SHP77 treated with DMSO at 0.1 percent for 48 hours (cell line): ENCODE results near the gene CACNA1B.

Experiments
- DNase-seq: peaks from one replicate; lab custom pipeline; 2025; lab: John Stamatoyannopoulos, UW

Gene CACNA1B

DNA sequence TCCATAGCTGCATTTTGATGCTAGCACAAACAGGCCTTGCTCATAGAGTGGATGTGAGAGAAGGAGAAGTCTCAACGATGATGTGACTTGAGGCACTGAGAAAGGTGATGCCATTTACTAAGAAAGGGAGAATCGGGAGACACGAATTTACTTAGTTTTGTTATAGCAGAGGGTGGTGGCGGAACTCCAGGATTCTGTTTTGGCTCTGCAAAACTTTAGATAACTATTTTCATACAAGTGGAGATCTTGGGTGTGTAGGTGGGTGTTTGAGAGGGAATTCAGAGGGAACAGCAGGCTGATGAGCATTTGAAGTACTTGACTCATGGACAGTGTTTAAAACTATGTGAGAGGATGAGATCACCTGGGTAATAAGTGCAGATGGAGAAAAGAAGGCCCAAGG lies 43.2 kb downstream of the CACNA1B start:
- DNase-seq: no peak

DNA sequence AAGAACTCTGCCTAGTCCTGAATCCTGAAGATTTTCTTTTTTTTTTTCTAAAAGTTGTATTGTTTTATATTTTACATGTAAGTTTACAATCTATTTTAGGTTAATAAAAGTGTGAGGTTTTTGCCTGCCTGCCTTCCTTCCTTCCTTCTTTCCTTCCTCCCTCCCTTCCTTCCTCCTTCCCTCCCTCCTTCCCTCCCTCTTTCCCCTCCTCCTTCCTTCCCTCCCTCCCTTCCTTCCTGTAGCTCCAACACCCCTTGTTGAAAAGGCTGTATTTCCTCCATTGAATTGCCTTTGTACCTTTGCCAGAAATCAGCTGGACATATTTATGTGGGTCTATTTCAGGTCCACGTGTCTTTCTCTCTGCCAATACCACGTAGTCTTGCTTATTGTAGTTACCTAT lies 46.6 kb downstream of the CACNA1B start:
- DNase-seq: no peak

DNA sequence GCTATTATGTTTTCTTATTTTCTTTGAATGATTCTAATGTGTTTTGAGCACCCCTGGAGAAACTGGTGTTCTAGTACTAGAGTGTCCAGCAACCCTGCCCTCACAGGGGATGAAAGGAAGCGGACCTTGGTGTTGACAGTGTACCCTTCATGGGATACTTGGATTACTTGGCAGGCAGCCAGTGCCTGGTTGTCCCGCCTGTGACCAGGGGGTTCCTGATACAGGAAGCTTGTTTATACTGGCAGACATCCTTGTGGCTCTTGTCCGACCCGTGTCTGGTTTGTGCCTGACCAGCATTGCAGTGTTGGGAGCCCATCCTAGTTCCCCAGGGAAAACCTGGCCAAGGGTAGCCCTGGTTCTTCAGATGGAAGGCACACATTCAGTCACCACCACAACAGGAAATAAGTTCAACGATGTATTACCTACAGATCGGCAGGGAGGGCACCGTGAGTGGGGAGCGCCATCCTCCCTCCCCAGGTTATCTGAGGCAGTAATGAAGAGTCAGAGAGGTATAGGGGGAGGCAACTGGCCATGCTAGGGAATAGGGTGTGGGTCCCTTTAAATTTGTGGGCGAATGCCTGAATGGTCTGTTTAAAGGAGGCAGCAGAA lies 47.3 kb downstream of the CACNA1B start:
- no peak for DNase-seq

DNA sequence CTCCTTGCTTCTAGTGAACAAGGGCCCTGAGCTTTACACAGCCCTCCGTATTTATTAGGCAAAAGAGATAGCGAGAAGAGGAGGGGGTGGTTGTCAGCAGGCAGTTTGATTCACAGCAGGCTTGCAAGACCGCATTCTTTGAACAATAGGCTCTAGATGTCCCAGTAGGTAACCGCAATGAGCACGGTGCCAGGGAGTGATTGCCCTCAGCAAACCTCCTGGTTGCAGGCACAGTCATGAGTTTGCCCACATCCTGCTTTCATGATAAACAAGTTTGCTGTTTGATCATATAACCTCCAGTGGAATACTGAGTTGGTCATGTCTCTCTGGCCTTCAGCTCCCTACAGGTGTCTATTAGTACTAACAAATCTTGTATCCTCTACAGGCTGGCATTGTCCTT lies 66.1 kb downstream of the CACNA1B start:
- DNase-seq: no peak

DNA sequence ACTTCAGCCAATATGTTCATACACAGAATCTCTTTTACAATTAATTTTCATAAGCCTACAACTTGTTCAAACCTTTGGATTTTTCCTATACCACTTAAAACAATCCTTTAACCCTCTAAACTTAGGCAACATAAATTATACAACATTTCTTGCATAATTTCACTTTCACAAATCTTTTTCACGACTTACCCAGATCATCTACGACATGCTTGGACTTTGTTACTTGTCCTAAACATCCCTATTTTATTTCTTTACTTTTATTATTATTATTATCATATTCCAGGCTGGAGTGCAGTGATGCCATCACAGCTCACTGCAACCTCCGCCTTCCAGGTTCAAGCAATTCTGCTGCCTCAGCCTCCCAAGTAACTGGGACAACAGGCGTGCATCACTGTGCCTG lies 68.0 kb downstream of the CACNA1B start:
- no peak for DNase-seq

DNA sequence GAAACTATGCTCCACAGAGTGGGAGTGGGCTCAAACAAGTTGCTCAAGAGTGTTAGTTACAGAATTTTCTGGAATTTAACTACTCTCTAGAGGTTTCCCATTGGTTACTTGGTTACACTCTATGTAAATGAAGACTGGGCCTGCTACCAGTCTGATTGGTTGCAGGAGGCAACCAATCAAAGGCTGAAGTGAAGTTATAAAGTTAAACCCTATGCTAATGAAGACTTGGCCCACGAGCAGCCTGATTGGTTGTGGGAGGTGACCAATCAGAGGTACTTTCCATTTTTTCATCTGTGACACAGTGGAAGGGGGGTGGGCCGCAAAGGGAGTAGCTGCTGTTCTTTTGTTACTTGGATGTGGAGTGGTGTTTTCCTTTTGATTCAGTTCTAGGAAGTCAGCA lies 69.4 kb downstream of the CACNA1B start:
- no peak for DNase-seq

DNA sequence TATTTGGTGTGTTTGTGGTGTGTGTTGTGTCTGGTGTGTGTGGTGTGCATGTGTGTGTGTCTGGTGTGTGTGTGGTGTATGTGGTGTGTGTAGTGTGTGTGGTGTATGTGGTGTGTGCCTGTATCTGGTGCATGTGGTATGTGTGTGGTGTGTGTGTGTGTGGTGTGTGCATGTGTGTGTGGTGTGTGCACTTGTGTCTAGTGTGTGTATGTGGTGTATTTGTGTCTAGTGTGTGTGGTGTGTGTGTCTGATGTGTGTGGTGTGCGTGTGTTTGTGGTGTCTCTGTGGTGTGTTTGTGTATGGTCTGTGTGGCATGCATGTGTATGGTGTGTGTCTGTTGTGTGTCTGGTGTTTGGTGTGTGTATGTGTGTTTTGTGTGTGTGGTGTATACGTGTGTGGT lies 71.1 kb downstream of the CACNA1B start:
- no peak for DNase-seq

DNA sequence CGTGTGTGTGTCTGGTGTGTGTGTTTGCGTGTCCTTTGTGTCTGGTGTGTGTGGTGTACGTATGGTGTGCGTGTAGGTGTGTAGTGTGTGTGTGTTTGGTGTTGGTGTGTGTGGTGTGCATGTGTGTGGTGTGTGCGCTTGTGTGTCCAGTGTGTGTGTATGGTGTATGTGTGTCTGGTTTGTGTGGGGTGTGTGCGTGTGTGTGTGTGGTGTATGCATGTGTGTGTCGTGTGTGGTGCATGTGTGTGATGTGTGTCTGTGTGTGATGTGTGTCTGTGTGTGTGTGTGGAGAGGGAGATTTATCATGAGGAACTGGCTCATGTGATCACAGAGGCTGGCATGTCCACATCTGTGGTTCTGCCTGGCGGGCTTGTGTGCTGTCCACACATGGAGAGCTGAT lies 71.7 kb downstream of the CACNA1B start:
- DNase-seq: no peak

DNA sequence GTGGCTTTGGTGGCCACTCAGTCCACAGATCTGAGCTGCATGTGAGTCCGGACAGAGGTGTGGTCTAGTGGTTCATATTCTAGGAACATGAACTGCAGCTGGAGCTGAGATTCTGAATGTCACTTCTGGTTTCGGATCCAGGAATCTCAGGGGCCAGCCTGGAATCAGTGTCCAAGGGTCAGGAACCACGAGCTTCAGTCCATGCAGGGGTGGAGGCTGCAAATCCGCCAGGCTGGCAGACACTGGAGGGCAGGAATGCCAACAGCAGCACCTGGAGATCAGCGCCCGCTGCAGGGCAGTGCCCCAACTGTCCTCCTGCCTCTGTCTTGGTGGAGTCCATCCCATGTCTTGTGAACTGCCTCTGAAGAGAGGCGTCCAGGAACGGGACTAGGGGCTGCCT lies 73.5 kb downstream of the CACNA1B start:
- DNase-seq: no peak

DNA sequence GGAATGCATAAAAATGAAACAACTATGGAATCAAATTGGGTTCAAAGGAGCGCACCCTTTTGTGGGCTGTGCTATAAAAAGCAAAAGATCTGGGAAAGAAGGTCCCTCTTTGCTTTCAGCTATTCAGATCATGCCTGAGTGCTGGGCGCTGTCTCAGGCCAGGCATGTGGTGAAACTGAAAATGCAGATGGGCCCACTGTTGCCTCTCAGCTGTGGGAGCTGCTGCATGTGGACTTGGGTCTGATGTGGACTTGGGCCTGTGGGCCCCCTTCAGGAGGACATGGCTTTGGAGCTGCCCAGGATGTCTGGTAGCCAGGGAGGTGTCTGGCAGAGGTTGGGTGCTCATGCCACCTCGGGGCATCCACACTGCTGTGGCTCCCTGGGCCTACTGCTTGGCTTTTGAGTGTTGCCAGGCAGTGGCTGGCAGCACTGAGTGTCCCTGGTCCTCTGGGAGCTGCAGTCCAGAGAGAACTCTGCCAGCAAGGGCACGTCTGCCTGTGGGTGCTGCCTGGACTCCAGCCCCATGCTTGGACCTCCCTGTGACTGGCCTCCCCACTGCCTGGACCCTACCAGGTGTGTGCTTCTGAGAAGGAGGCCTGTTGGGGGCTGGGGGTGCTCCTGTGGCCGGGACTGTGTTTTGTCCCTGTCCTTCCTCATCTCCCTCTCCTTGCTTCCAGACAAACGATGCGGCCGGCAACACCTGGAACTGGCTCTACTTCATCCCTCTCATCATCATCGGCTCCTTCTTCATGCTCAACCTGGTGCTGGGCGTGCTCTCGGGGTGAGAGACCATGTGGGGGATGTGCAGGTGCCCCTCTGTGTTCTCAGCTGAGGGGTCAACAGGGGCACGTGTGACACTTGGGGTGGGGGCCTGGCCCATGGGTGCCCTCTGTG lies 74.3 kb downstream of the CACNA1B start:
- no peak for DNase-seq

DNA sequence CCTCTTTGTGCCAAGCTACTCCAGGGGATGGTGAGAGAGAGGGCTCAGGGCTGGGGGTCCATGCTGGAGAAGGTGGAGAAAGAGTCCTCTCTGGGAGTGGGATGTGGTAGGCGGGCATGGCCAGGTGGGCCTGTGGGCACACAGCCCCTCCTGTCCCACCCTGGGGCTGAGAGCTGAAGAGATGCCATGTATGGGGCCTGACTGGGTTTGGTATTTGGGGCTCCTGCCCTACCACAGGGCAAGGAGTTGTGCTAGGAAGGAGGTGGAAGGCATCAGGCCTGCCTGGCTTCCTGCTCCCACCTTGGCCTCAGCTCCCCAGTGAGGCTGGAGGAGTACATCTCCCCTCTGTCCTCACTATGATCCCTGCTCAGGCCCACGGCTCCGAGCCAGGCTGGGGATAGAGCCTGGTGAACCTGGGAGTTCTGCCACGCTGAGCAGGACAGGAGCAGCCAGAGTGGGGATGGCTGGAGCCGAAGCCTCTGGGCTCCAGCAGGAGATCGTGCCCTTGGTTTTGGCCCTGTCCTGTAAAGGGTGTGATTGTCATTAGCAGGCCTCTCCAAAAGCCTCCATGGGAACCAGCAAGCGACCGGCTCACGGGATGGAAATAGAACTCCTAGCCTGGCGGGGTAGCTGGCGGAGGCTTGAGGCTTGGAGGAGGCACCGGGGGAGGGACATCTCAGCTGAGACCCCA lies 75.5 kb downstream of the CACNA1B start:
- DNase-seq: no peak

DNA sequence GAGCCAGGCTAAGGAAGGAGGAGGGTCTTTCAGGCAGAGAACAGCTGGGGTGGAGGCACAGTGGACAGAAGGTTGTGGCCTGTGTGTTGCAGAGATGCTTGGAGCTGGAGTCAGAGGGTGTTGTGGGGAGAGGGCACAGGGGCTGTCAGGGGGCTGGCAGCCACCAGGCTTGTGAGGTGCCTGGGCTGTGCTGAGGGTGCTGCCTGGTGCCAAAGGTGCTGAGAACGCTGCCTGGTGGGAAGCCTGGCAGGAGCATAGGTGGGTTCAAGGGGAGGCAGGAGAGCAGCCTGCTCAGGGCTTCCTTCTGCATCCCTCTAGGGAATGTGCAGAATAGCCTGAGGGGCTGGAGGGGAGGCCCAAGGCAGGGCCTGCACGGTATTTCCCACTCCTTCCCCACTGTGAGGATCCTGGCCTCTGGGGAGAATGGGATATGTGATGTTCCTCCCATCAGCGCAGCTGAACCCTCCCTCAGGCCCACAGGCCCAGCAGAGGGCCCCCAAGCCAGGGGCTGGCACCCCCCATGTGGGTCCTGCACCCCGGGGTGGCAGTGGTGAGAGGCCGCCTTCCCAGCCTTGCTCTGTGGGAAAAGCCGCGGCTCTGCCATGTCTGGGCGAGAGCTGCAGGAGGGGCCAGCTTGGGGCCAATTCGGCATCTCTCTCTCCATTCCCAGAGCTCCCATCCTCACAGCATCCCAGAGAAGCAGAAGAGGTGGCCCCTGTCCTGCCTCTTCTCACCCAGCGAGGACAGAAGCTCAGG lies 76.3 kb downstream of the CACNA1B start:
- DNase-seq: no peak

DNA sequence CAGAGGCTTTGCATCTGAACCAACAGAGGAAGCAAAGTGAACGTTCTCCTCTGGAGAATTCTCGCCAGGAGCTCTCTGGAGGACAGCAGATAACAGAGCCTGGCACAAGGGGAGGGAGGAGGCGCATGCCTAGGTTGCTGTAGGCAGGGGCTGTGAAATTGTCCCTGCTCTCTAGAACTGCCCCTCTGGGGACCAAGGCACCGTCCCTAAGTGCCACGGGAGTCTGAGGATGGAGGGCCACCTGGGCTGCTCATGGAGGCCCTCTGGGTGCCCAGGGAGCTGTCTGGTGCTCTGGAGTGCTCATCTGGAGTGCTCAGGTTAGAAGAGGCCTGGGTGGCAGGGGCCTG lies 77.6 kb downstream of the CACNA1B start:
- DNase-seq: no peak

DNA sequence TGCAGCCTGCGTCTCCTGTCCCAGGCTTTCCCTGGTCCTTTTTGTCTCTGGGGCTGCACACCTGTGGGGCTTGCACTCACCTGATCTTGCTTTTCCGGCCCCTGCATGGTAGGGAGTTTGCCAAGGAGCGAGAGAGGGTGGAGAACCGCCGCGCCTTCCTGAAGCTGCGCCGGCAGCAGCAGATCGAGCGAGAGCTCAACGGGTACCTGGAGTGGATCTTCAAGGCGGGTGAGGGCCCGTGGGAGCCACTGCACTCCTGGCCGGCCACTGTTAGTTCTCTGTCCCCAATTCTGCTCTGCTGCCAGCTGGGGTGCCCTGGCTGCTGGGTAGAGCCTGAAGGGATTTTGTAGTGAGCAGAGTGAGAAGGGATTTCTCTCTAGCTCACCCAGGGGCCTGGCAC lies 78.0 kb downstream of the CACNA1B start:
- no peak for DNase-seq

DNA sequence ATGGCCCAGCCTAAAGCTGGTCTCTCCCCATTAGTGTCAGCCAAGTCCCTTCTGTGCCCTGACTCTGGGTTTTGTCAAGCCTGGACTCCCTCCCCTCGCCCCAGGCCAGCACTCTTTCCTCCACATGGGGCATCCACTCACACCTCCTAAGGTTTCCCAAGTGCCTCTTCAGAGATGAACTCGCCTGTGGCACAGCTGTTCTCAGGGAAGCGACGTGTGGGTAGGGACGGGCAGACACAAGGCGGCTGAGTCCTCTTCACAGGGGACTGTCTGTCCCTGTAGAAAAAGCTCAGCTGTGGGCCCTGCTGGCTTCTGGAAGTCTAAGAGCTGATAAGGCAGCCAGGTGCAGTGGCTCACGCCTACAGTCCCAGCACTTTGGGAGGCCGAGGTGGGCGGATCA lies 78.5 kb downstream of the CACNA1B start:
- no peak for DNase-seq

DNA sequence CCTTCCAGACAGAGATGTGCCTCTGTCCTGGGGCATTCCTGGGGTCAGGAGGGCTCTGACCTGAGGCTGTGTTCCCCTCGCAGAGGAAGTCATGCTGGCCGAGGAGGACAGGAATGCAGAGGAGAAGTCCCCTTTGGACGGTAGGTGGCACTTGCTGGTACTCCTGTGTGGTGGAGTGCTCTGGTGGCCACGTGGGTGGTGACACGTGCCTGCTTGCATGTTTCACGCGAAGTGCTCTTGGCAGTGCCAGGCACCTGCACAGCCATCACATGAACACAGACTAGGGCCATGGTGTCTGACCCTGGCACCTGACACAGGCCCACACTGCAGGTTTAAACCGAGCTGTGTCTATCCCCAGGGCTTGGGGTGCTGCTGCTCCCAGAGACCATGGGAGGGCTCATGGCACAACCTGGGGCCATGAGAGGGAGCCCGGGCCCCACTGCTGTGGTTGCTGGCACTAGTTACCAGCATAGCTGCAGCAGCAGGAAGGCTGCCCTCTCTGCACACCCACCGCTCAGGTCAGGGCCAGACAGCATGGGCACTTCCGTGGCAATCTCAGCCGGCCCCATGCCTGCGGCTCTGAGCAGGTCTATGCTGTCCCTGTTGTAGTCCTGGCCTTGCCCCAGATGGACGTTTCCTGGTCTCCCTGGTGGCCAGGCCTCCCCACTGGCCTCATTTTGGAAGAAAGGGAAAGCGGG lies 79.3 kb downstream of the CACNA1B start:
- DNase-seq: no peak

DNA sequence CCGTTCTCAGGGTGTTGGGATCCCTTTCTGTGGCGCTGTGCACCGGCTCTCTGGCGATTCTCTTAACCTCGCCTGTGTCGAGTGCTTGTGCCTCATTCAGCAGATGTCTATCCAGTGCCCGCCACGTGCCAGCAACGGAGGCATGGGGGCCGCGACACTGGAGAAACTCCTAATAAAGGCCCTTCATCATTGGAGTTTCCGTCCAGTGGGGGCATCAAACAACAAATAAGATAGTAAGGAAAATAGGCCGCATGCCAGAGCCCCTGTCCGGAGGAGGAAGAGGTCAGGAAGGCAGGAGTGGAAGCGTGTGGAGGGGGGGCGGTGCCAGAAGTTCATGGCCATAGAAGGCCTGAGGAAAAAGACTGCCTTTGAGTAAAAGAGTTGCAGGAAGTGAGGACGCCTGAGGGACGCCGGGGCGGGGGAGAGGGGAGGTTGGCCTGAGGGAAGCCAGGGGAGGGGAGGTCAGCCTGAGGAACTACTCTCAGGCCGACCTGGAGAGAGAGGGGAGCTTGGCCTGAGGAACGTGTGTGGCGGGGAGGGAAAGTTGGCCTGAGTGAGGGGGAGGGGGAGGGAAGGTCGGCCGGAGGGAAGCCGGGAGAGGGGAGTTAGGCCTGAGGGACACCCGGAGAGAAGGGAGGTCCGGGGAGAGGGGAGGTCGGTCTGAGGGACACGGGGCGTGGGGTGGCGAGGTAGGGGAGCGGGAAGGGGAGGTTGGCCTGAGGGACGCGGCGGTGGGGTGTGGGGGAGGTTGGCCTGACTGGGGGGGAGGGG lies 82.2 kb downstream of the CACNA1B start:
- DNase-seq: no peak

DNA sequence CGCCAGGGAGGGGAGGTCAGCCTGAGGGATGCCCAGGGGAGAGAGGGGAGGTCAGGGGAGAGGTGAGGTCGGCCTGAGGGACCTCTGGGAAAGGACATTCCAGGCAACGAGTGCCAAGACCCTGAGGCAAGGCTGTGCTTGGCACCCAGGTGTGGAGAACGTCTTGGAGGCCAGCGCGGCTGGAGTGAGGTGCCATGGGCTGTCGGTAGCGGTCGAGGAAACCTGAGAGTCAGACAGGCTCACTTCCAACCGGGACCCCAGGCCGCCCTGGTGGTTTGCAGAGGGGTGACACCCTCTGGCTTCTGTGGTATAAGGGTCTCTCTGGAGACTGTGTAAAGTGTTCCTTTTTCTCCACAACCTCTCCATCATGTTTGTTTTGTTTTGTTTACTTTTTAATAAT lies 82.9 kb downstream of the CACNA1B start:
- no peak for DNase-seq

DNA sequence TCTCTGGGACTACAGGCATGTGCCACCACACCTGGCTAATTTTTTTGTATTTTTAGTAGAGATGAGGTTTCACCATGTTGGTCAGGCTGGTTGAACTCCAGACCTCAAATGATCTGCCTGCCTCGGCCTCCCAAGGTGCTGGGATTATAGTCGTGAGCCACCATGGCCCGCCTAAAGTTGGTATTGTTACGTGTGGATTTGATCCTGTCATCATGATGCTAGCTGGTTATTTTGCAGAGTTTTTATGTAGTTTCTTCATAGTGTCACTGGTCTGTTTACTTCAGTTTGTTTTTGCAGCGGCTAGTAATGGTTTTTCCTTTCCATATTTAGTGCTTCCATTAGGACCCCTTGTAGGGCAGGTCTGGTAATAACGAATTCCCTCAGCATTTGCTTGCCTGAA lies 85.9 kb downstream of the CACNA1B start:
- no peak for DNase-seq

DNA sequence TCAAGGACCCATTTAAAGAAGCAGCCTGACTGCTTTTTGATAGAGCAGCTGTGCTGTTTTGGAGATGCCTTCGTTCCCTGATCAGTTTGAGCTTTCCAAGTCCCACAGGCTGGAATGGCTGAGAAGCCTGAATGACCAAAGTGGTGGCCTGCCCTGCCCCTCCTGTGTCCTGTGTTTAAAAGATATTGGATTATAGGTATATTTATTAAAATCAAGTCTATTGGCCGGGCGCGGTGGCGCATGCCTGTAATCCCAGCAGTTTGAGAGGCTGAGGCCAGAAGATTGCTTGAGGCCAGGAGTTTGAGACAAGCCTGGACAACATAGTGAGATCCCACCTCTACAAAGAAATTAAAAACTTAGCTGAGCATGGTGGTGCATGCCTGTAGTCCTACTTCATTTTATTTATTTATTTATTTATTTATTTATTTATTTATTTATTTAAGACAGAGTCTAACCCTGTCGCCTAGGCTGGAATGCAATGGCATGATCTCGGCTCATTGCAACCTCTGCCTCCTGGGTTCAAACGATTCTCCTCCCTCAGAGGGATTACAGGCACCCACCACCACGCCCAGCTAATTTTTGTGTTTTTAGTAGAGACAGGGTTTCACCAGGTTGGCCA lies 87.7 kb downstream of the CACNA1B start:
- no peak for DNase-seq
